Mucosa of descending colon (tissue), 3 donors: ENCODE results near the gene ADAMTS17. TPM values are rescaled to one million over a fixed set of nuclear protein-coding genes. Genes with fewer than 3 reads are reported as not detected.
A peak's percentile ranks its signal among the peaks of the same experiment; 100 is the strongest.

Experiments
- ATAC-seq: fragments of 200-7000 bp; cut with Tn5 transposase; one replicate; pipeline ENCODE4 v1.9.1; 2020; ENCODE audit warnings: mild to moderate bottlenecking, moderate library complexity
- DNase-seq, 3 donors: peaks; one replicate each; pipeline ENCODE4 v3.0.0-alpha.2; 2020
- H3K36me3 ChIP-seq: fragments of 200-600 bp; one replicate; pipeline ENCODE4 v1.8.0; 2021; ENCODE audit warnings: low read depth, mild to moderate bottlenecking
- H3K4me1 ChIP-seq: fragments of 200-600 bp; one replicate; pipeline ENCODE4 v1.8.0; 2021; ENCODE audit warnings: low read depth, mild to moderate bottlenecking
- H3K4me3 ChIP-seq: fragments of 200-600 bp; one replicate; pipeline ENCODE4 v1.8.0; 2021; ENCODE audit warnings: mild to moderate bottlenecking
- H3K9me3 ChIP-seq: fragments of 200-600 bp; one replicate; pipeline ENCODE4 v1.8.0; 2021; ENCODE audit warnings: mild to moderate bottlenecking
- CTCF ChIP-seq: fragments of 200-600 bp; IDR thresholded peaks from one replicate; pipeline ENCODE4 v1.8.0; 2022; ENCODE audit warnings: antibody characterized with exemption, mild to moderate bottlenecking
- intact Hi-C, 2 donors: fragments of 100-400 bp; cut with DNase I in 1 of 2; cut with micrococcal nuclease in 1 of 2; formaldehyde crosslinking; loops; one replicate each; pipeline versions ENCODE4 v1.11.0 to v1.11.1; 2022; cut with DNase I, micrococcal nuclease
- total RNA-seq, 3 donors: library from RNA; stranded (reverse); fragmentation: NEBNext Ultra II Directional in 2 of 3; extraction: Animal tissue kit (Norgen Biotek cat#: 25700) in 2 of 3; gene quantifications; one replicate each; pipeline versions ENCODE4 v1.2.1 to v1.2.4, GENCODE V29; 2021 to 2023
- donor health status: DM: no; HTN: no; CAD: no; lungs with moderate emphysema.
- donor health status: DM: no; HTN: no; CAD: no.
- donor health status: DM: no; HTN: yes; CAD: no.

ADAMTS17 gene
- total RNA-seq, 3 donors from 2014 or later, result 5.2 to 13.8 (median 6.3) TPM

- DNase-seq (no peak), ATAC-seq (no peak)
- Histone ChIP-seq H3K4me1 (peaks cover 20% of the 10 kb centered on the region), H3K4me3 (no peak overlapping the region), H3K9me3 (no peaks in the 10 kb centered on the region), H3K36me3 (no peaks in the 10 kb centered on the region)
- intact Hi-C loops, result no loop called here
- TF ChIP-seq CTCF, result no peak
These were observed 135.1 kb downstream of the ADAMTS17 start for GRCh38 chr15:100206643-100207042.

- Histone ChIP-seq H3K9me3 (no peaks in the 10 kb centered on the region), H3K4me3 (no peak overlapping the region), H3K4me1 (peaks cover 28% of the 10 kb centered on the region), H3K36me3 (no peaks in the 10 kb centered on the region)
- peak; percentile 78 for ATAC-seq
- peak; percentile 55 to 69 (median 57) for DNase-seq
- TF ChIP-seq CTCF, result no peak
- intact Hi-C loops, result no loop called here
These were observed 136.1 kb downstream of the ADAMTS17 start for GRCh38 chr15:100205549-100206295.

- no peak for TF ChIP-seq CTCF
- H3K4me3 ChIP-seq, result no peak overlapping the region
- peaks cover 28% of the 10 kb centered on the region for H3K4me1 ChIP-seq
- DNase-seq (no peak), ATAC-seq (no peak)
- H3K36me3 ChIP-seq, result no peaks in the 10 kb centered on the region
- intact Hi-C loops, result no loop called here
- H3K9me3 ChIP-seq, result no peaks in the 10 kb centered on the region
These were observed 137.0 kb downstream of the ADAMTS17 start for GRCh38 chr15:100204771-100205170.

GRCh38 chr15:100204211-100204610, 137.6 kb downstream of the ADAMTS17 start:
- intact Hi-C loops, result no loop called here
- no peak for TF ChIP-seq CTCF
- ATAC-seq (no peak), DNase-seq (no peak)
- H3K9me3 ChIP-seq, result no peaks in the 10 kb centered on the region
- H3K4me3 ChIP-seq, result no peak overlapping the region
- peaks cover 29% of the 10 kb centered on the region for H3K4me1 ChIP-seq
- no peaks in the 10 kb centered on the region for H3K36me3 ChIP-seq

GRCh38 chr15:100202309-100202960, 139.3 kb downstream of the ADAMTS17 start:
- no peak overlapping the region for H3K4me3 ChIP-seq
- intact Hi-C loops, result no loop called here
- ATAC-seq (peak; percentile 65), DNase-seq (peak in 1 of 3 donors; percentile 48)
- no peaks in the 10 kb centered on the region for H3K9me3 ChIP-seq
- H3K36me3 ChIP-seq, result no peaks in the 10 kb centered on the region
- no peak for TF ChIP-seq CTCF
- H3K4me1 ChIP-seq, result peaks cover 30% of the 10 kb centered on the region
